Parathyroid adenoma (tissue), 2 donors: ENCODE data around the gene DLGAP3.

ENCODE experiments used
- H2AFZ ChIP-seq: fragments of 300-600 bp; sonication (generic); one replicate; pipeline ENCODE4 v1.7.0; 2017; ENCODE audit warnings: antibody characterized with exemption, mild to moderate bottlenecking
- H3K27ac ChIP-seq: fragments of 300-600 bp; sonication (generic); one replicate; pipeline ENCODE4 v1.7.0; 2017
- H3K27me3 ChIP-seq: fragments of 300-600 bp; sonication (generic); one replicate; pipeline ENCODE4 v1.7.0; 2017; ENCODE audit warnings: low read length; ENCODE audit not compliant: control insufficient read depth, insufficient read depth
- H3K36me3 ChIP-seq: fragments of 300-600 bp; sonication (generic); one replicate; pipeline ENCODE4 v1.7.0; 2017; ENCODE audit warnings: low read length; ENCODE audit not compliant: control insufficient read depth, insufficient read depth
- H3K4me1 ChIP-seq: fragments of 300-600 bp; sonication (generic); one replicate; pipeline ENCODE4 v1.7.0; 2017; ENCODE audit warnings: control low read depth
- H3K4me2 ChIP-seq: fragments of 300-600 bp; sonication (generic); one replicate; pipeline ENCODE4 v1.7.0; 2017; ENCODE audit warnings: low read length
- H3K4me3 ChIP-seq: fragments of 300-600 bp; sonication (generic); one replicate; pipeline ENCODE4 v1.7.0; 2017; ENCODE audit warnings: low read depth, low read length
- H3K79me2 ChIP-seq: fragments of 300-600 bp; sonication (generic); one replicate; pipeline ENCODE4 v1.7.0; 2017; ENCODE audit warnings: control low read depth
- H3K9ac ChIP-seq: fragments of 300-600 bp; sonication (generic); one replicate; pipeline ENCODE4 v1.7.0; 2017; ENCODE audit warnings: mild to moderate bottlenecking
- H3K9me3 ChIP-seq: fragments of 300-600 bp; sonication (generic); one replicate; pipeline ENCODE4 v1.7.0; 2017; ENCODE audit warnings: low read length; ENCODE audit not compliant: control insufficient read depth
- TF ChIP-seq, protein P1 (sequence below): fragments of 300-600 bp; sonication (generic); IDR thresholded peaks from one replicate; pipeline ENCODE4 v1.7.0; 2017; ENCODE audit warnings: antibody characterized with exemption, mild to moderate bottlenecking
- donor health status: primary hyperparathyroidism.

The DLGAP3 gene

DNA sequence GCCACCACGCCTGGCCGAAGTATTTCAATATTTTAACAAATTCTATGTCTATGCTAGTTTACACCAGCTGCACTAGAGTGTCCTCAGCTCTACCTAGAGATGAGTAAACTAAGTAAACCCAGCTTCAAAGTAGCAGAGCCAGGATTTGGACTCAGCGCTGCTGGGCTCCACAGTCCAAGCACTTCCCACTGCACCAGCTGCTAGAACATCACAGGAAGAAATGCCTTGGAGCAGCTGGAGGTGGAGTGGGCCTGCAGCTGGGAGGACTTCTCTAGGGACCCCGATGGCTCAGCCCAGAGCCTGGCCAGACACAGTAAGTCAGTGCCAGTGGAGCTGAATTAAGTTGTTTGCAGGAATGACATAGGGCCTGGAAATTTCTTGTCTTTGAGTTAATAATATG lies 59.7 kb downstream of the DLGAP3 start:
- no peak overlapping the region for H3K4me2 ChIP-seq
- no peak overlapping the region for H3K9ac ChIP-seq
- no peaks in the 10 kb centered on the region for H3K9me3 ChIP-seq
- H3K36me3 ChIP-seq = no peaks in the 10 kb centered on the region
- no peak overlapping the region for H2AFZ ChIP-seq
- H3K27me3 ChIP-seq = no peaks in the 10 kb centered on the region
- no peaks in the 10 kb centered on the region for H3K79me2 ChIP-seq
- no peaks in the 10 kb centered on the region for H3K4me1 ChIP-seq
- no peak overlapping the region for H3K27ac ChIP-seq
- TF ChIP-seq, protein P1, sequence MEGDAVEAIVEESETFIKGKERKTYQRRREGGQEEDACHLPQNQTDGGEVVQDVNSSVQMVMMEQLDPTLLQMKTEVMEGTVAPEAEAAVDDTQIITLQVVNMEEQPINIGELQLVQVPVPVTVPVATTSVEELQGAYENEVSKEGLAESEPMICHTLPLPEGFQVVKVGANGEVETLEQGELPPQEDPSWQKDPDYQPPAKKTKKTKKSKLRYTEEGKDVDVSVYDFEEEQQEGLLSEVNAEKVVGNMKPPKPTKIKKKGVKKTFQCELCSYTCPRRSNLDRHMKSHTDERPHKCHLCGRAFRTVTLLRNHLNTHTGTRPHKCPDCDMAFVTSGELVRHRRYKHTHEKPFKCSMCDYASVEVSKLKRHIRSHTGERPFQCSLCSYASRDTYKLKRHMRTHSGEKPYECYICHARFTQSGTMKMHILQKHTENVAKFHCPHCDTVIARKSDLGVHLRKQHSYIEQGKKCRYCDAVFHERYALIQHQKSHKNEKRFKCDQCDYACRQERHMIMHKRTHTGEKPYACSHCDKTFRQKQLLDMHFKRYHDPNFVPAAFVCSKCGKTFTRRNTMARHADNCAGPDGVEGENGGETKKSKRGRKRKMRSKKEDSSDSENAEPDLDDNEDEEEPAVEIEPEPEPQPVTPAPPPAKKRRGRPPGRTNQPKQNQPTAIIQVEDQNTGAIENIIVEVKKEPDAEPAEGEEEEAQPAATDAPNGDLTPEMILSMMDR = no peak
- H3K4me3 ChIP-seq = no peak overlapping the region

DNA sequence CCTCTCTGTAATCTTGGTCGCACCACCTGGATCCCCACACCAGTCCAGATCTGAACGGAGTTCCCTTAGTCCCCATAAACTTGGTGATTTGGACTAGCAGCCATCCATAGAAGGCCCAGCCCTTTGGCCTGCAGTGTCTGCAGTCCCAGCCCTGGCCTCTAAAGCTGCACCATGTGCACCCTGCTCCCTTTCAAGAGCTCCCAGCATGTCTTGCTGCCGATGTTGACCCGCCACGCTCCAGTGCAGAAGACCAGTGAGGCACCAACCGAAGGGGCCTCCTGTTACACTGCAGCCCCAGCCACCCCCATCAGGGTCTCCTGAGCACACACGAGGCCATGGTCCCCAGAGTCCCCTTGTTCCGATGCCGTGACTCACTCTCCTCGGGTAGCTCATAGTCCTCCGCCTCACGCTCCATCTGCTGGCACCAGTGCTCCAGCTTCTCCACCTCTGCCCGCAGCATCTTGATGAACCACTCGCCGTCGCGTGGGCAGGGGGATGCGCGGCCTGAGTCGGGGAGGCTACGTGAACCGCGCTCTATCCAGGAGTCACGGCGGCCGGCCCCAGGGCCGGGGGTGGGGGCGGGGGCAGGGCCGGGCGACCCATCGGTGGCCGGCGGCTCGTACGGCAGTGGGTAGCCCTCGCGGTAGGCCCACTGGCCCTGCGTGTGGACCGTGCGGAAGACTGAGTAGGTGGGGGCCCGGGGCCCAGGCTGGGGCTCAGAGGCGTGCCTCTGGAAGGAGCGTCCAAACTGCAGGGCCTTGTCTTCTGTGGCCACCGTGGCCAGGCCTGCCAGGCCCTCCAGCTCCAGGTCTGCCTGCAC lies 61.0 kb downstream of the DLGAP3 start:
- H3K4me2 ChIP-seq = no peak overlapping the region
- TF ChIP-seq, protein P1 = no peak
- H3K9ac ChIP-seq = no peak overlapping the region
- no peak overlapping the region for H3K4me3 ChIP-seq
- no peaks in the 10 kb centered on the region for H3K36me3 ChIP-seq
- no peaks in the 10 kb centered on the region for H3K9me3 ChIP-seq
- H3K79me2 ChIP-seq = no peaks in the 10 kb centered on the region
- H3K4me1 ChIP-seq = no peaks in the 10 kb centered on the region
- no peak overlapping the region for H2AFZ ChIP-seq
- H3K27ac ChIP-seq = no peak overlapping the region
- no peaks in the 10 kb centered on the region for H3K27me3 ChIP-seq

DNA sequence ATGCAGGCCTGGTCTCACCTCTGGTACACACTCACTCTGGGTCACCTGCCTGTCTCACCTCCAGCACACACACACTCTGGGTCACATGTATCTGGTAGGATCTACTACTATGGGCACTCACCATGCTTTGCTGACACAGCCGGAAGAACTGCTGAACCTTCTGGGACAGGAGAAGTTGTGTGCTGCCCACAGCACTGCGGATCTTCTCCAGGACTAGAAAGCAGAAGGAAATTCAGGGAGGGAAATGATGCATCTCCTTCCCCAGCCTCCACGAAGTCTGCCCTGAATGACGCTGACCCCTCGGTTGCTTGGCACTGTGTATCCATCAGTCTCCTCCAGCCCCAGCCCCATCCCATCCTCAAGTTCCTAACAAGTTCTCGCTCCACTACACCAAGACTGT lies 62.0 kb downstream of the DLGAP3 start:
- H2AFZ ChIP-seq = no peak overlapping the region
- TF ChIP-seq, protein P1 = no peak
- H3K79me2 ChIP-seq = no peaks in the 10 kb centered on the region
- no peak overlapping the region for H3K4me2 ChIP-seq
- H3K9ac ChIP-seq = no peak overlapping the region
- H3K4me3 ChIP-seq = no peak overlapping the region
- H3K27me3 ChIP-seq = no peaks in the 10 kb centered on the region
- H3K27ac ChIP-seq = no peak overlapping the region
- no peaks in the 10 kb centered on the region for H3K36me3 ChIP-seq
- no peaks in the 10 kb centered on the region for H3K9me3 ChIP-seq
- H3K4me1 ChIP-seq = no peaks in the 10 kb centered on the region

DNA sequence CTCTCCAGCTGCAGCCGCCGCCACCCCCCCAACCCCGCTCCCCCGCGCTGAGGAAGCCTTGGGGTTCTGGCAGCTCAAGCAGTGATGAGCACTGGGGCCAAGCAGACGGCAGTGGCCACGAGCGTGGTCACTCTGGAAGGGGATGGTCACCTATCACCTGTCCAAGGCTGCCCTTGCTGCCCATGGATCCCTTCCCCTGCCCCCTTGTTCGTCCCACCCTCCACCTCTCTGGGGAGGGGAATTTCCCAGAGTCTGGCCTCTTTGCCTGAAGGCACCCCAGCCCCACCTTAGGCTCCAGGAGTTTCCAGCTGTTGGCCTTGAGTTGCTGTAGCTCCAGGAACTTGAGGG lies 62.7 kb downstream of the DLGAP3 start:
- Histone ChIP-seq H3K9me3 (no peaks in the 10 kb centered on the region), H3K79me2 (no peaks in the 10 kb centered on the region), H3K27me3 (no peaks in the 10 kb centered on the region), H3K9ac (no peak overlapping the region), H3K36me3 (no peaks in the 10 kb centered on the region), H3K4me2 (peak overlapping the region; percentile 80), H3K27ac (no peak overlapping the region), H3K4me1 (no peaks in the 10 kb centered on the region), H2AFZ (peak overlapping the region; percentile 97), H3K4me3 (peak overlapping the region; percentile 65)
- TF ChIP-seq, protein P1 = no peak
